HG03108 (cell line): Measurements from ENCODE around the gene ELANE.
"Not testable (repeated sequence)": the region's sequence is repeated elsewhere in the genome, so short reads cannot be mapped to it uniquely, and the experiment has no call there.

Source experiments
- ATAC-seq: cut with Tn5 transposase; IDR thresholded peaks from one replicate; pipeline ENCODE4 v1.9.1; 2021; ENCODE audit warnings: moderate library complexity; ENCODE audit not compliant: unreplicated experiment

Gene ELANE

DNA sequence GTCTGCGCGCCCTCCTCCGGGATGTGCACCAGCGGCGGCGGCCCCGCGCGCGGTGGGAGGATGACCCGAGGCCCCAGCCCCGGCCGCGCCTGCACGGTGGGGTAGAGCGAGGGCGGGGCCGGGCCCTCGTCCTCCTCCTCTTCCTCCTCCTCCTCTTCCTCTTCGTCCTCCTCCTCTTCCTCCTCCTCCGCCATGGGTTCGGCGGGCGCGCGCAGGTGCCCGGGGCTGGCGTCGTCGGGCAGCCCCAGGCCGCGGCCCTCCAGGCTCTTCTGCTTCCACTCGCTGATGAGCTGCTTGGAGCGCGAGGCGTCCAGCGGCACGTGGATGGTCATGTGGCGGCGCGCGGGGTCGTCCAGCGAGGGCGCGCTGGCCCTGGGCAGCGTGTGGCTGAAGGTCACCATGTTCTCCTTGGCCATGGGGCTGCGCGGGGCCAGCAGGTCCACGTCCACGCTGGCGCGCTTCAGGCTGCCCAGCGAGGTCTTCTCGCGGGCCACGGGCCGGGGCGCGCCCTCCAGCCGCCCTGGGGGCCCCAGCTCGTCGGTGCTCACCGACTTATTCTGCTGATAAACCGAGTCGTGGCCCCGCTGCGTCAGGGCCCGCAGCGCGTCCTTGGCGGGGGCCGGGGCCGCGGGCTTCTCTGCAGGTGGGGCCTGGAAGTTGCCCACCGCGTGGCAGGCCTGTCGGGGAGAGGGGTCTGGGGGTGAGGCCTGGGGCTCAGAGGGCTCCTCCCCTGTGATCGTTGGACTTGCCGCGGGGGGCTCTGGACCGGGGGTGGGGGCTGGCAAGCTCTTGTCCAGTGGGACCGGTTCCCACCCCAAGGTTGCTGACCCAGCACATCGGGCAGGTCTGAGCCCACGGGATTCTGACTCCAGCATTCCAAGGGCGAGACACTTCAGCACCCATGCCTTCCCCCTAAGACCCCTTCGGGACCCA is 38.6 kb upstream of the ELANE start:
- ATAC-seq: no peak

- ATAC-seq: no peak
Measured at GRCh38 chr19:814152-815078, 37.7 kb upstream of the ELANE start.

DNA sequence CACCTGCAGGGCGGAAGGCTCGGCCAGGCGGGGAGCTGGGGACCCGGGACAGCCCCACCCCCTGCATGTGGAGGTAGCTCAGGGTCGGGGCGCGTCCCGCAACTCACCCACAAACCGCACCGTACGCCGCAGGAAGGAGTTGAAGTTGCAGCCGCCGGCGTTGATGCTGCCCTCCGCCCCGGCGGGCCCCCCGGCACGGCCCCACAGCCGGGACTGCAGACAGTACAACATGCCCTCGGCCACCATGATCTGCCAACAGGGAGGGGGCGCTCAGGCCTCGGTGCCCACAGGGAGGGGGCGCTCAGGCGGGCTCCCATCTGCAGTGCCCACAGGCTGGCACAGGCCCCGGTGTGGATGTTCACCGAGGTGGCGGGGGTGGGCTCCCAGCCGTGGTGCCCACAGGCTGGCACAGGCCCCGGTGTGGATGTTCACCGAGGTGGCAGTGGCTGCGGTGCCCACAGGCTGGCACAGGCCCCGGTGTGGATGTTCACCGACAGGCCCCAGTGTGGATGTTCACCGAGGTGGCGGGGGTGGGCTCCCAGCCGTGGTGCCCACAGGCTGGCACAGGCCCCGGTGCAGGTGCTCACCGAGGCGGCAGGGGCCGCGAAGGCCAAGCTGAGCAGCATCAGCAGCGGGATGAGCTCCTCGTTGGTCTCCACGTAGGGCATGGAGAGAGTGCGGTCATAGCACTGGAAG is 36.9 kb upstream of the ELANE start:
- ATAC-seq: no peak

DNA sequence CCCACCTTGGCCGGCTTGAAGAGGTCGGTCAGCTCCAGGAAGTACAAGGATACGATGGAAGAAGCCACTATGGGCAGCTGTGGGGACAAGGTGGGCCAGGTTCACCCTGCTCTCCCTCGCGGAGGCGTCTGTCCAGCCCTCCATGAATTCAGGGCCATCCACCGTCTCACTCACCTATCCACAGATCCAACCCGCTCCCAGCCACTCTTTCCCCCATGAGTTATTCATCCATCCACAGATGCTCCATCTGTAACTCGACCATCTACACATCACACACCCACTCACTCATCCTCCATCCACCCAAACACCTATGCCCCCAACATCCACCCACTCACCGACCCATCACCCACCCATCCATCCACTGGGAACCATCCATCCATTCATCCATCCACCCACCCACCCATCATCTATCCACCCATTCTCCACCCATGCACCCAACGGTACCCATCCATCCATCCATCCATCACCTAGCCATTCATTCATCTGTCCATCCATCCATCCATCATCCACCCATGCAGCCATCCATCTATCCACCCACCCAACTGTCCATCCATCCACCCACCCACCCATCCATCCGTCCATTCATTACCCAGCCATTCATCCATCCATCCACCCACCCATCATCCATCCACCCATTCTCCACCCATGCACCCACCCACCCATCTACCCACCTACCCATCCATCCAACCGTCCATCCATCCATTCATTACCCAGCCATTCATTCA is 36.2 kb upstream of the ELANE start:
- no peak for ATAC-seq

- ATAC-seq: no peak
Measured at GRCh38 chr19:816500-816857, 35.6 kb upstream of the ELANE start.

DNA sequence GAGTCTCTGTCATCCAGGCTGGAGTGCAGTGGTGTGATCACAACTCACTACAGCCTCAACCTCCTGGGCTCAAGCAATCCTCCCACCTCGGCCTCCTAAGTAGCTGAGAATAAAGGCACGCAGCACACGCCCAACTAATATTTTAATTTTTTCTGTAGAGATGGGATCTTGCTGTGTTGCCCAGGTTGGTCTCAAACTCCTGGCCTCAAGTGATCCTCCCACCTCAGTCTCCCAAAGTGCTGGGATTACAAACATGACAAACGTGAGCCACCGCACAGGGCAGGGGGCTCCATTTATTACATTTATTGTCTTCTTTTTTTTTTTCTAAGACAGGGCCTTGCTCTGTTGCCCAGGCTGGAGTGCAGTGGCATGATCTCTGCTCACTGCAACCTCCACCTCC is 31.9 kb upstream of the ELANE start:
- ATAC-seq: not testable (repeated sequence)

DNA sequence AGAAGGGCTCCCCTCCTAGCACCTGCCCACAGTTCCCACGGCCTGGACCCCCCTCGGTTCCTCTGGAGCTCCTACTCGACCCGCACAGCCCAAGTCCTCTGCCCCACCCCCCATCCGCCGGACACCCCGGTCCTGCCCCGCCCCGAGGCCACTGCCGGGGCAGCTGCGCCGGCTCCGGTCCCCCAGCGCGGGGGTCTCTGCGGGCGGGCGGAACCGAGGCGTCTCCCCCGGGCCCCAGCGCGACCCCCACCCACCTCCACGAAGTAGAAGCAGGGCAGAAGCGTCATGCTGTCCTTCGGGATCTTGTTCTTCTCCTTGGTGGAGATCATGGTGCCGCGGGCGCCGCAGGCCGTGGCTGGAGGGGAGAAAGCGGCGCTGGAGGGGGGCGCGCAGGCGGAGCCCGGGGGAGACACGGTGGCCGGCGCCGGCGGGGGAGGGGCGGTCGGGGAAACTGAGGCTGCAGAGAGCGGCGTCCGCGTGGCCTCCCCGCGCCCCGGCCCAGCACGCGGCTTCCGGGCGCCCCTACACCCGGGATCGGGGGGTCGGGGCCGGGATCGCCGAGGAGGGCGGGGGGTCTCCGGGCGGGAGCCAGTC is 30.8 kb upstream of the ELANE start:
- ATAC-seq: no peak

DNA sequence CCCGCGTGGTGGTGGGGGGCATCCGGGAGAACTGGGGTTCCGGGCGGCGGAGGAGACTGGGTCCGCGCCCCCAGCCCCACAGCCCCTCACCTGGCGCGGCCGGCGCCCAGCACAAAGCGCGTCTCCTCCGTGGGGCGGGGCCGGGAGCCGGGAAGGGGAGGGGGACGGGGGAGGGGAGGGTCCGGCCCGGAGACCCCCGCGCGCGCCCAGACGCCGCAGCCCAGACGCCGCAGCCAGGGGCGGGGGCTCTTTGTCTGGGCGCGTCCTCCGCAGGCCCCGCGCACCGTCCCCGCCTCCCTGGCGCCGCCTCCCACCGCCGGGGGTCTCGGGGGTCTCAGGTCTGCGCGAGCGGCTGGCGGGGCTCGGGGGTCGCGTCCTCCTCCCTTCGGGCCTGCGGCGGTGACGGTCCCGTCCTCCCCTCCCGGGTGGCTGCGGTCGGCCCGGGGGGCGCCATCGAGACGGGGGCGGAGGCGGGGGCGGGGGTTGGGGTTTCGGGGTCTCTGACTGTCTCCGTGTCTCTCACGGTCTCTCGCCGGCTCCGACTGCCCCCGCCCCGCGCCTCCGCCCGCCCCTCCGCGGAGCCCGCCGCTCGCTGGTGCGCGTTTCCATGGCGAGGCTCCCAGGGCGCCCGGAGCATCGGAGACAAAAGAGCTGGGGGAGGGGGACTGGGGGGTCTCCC is 30.1 kb upstream of the ELANE start, which contains the start of gene PLPPR3:
PLPPR3 (minus strand) TSS at position 131 of the 679 bp plus-strand sequence. CDS start 396 bp downstream, outside the sequence.
- ATAC-seq: no peak

GRCh38 chr19:823565-824121 is 28.5 kb upstream of the ELANE start:
- ATAC-seq: no peak

DNA sequence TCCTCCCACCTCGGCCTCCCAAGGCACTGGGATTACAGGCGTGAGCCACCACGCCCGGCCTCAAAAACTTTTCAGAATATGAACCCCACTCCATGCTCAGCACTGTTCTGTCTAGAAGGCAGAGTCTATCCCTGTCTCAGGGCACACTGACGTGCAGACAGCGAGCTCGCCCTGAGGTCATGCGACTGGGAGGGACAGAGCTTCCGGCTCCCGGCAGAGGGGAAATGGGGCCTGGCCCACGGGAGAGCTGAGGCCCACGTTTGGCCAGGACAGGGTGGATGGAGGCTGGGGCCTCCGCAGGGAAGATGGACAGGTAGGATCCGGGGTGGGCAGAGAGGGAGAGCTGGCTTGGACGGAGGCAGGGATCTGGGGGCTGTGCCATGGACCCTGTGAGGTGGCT is 27.2 kb upstream of the ELANE start:
- no peak for ATAC-seq

- no peak for ATAC-seq
Measured at GRCh38 chr19:825897-826644, 26.0 kb upstream of the ELANE start.

DNA sequence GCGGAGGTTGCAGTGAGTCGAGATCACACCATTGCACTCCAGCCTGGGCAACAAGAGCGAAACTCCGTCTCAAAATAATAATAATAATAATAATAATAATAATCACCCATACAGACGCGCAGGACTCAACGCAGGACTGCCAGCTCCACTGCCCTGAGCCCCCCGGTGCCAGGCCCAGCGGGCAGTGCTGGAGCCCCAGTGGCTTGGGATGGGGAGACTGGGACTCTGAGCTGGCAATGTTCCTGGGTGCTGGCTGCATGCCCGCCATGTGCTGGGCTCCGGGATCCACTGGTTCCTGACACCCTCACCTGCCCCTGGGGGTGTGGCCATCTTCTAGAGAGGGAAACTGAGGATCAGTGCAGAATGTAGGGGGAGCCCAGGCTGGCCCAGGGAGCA is 24.8 kb upstream of the ELANE start:
- no peak for ATAC-seq

GRCh38 chr19:827710-828321 is 24.3 kb upstream of the ELANE start, which contains the start of gene AZU1:
TSS of gene AZU1 (plus strand) at chr19:827837. CDS start at chr19:827847, 10 bp downstream.
- no peak for ATAC-seq

- no peak for ATAC-seq
Measured at GRCh38 chr19:829129-829758, 22.9 kb upstream of the ELANE start.

DNA sequence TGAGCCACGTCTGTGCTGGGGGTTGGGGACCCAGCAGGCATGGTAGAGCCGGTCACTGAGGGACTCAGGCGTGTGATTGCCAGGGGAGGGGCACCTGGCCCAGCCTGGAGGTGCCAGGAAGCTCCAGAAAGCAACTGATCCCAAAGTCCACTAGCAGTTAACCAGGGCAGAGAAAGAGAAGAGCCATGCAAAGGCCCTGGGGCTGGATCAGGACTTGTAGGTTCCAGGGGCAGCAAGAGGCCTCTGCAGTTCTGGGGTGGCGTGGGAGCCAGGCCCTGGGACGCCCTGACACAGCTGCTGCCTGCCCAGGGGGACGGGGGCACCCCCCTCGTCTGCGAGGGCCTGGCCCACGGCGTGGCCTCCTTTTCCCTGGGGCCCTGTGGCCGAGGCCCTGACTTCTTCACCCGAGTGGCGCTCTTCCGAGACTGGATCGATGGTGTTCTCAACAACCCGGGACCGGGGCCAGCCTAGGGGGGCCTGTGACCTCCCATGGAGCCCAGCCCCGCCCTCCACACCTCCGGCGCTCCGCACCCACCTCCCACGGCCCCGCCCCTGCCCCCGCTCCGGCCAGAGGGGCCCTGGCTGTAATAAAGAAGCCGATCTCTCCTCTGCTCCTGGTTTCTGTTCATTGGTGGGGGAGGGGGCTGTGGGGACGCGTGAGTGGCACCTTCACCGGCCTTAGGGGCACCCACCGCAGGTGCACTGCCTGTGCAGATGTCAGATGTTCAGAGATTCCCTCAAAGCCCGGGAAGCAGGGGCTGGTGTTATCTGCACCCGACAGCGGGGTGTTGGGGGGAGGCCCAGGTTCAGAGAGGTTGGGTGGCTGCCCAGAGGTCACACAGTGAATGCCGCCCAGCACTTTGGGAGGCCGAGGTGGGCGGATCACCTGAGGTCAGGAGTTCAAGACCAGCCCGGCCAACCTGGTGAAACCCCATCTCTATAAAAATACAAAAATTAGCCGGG is 20.4 kb upstream of the ELANE start:
- ATAC-seq: no peak

DNA sequence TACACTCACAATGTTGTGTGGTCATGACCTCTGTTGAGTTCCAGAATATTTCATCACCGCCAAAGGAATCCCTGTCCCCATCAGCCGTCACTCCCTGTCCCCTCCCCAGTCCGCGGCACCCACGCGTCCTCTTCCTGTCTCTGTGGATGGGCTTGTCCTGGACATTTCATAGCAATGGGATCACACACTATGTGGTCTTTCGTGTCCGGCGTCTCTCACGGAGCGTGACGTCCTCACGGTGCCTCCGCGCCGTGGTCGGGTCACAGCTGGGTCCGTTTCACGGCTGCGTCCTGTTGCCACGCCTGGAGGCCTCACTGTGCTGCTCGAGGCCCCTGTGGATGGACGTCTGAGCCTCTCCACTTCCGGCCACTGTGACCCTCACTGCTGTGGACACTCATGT is 17.9 kb upstream of the ELANE start:
- ATAC-seq: no peak
